HL-60 (cell line): ENCODE data around the gene CABP7.

Experiments used
- POLR2AphosphoS5 ChIP-seq: IDR thresholded peaks from 2 replicates; pipeline ENCODE4 v1.6.1; 2012; ENCODE audit warnings: low read depth
- TF ChIP-seq, protein P1 (sequence below): IDR thresholded peaks from one replicate; pipeline ENCODE4 v1.5.1; 2011; ENCODE audit warnings: low read length, control low read depth, inconsistent platforms; ENCODE audit not compliant: insufficient read depth

DNA sequence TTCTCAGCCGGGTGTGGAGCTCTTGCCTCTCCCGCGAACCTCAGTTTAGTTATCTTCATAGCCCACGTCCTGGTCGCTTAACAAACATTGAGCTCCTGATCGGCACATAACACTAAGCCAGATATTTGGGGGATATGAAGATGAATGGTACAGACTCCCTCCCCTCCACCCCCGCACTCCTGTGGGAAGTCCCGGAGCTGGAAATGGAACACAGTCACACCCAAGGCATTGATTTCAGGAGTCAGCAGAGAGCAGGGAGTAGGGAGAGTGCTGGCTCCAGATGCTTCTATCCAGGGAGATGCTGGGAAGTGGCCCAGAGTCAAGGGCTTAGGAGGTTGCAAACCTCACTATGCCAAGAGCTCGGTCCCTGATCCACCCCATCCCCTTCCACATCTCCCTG lies 26.1 kb upstream of the CABP7 start:
- TF ChIP-seq POLR2AphosphoS5 = no peak
- TF ChIP-seq, protein P1, sequence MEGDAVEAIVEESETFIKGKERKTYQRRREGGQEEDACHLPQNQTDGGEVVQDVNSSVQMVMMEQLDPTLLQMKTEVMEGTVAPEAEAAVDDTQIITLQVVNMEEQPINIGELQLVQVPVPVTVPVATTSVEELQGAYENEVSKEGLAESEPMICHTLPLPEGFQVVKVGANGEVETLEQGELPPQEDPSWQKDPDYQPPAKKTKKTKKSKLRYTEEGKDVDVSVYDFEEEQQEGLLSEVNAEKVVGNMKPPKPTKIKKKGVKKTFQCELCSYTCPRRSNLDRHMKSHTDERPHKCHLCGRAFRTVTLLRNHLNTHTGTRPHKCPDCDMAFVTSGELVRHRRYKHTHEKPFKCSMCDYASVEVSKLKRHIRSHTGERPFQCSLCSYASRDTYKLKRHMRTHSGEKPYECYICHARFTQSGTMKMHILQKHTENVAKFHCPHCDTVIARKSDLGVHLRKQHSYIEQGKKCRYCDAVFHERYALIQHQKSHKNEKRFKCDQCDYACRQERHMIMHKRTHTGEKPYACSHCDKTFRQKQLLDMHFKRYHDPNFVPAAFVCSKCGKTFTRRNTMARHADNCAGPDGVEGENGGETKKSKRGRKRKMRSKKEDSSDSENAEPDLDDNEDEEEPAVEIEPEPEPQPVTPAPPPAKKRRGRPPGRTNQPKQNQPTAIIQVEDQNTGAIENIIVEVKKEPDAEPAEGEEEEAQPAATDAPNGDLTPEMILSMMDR = no peak
